CD4-positive, CD25-positive, alpha-beta regulatory T cell (primary cell): ENCODE results near the gene SEC11A. TPM values are rescaled to one million over a fixed set of nuclear protein-coding genes. Genes with fewer than 3 reads are reported as not detected.
"Not testable (repeated sequence)": the region's sequence is repeated elsewhere in the genome, so short reads cannot be mapped to it uniquely, and the experiment has no call there.

Source experiments
- ATAC-seq, 2 donors: fragments of 150-1000 bp; cut with Tn5 transposase; one replicate each; pipeline ENCODE4 v1.10.0; 2021; ENCODE audit warnings: low read depth in 2 of 2, moderate number of reproducible peaks in 2 of 2, moderate library complexity in 1 of 2
- DNase-seq, 3 donors: peaks; one replicate each; pipeline versions ENCODE4 v3.0.0 to v3.0.0-alpha.2; 2012 to 2022; ENCODE audit warnings: mixed read lengths in 1 of 3
- H3K27ac ChIP-seq: one replicate; pipeline ENCODE4 v1.7.0; 2013; ENCODE audit warnings: mild to moderate bottlenecking, low read length; ENCODE audit not compliant: insufficient read depth, poor library complexity, severe bottlenecking
- H3K27me3 ChIP-seq: one replicate; pipeline ENCODE4 v1.7.0; 2013; ENCODE audit warnings: low read length; ENCODE audit not compliant: control insufficient read depth, insufficient read depth
- H3K36me3 ChIP-seq: one replicate; pipeline ENCODE4 v1.7.0; 2013; ENCODE audit warnings: mild to moderate bottlenecking, low read length, moderate library complexity; ENCODE audit not compliant: control insufficient read depth, insufficient read depth
- H3K4me1 ChIP-seq: 2 replicates; pipeline ENCODE4 v1.7.0; 2013; ENCODE audit warnings: mild to moderate bottlenecking, low read length; ENCODE audit not compliant: insufficient read depth, control insufficient read depth, poor library complexity, severe bottlenecking
- H3K4me3 ChIP-seq: one replicate; pipeline ENCODE4 v1.7.0; 2013; ENCODE audit warnings: low read depth, mild to moderate bottlenecking, low read length, moderate library complexity
- H3K9me3 ChIP-seq, 2 experiments: 1 replicate in 1 of 2; 2 replicates in 1 of 2; pipeline ENCODE4 v1.7.0; 2013; ENCODE audit warnings: low read length in 2 of 2, mild to moderate bottlenecking in 1 of 2, moderate library complexity in 1 of 2; ENCODE audit not compliant: control insufficient read depth in 2 of 2
- H3K27ac Mint-ChIP-seq, 3 donors: one replicate each; pipeline ENCODE4 v1.8.0; 2020 to 2022; ENCODE audit warnings: mild to moderate bottlenecking in 3 of 3, mixed read lengths in 3 of 3, moderate library complexity in 2 of 3
- H3K27me3 Mint-ChIP-seq: one replicate; pipeline ENCODE4 v1.8.0; 2022; ENCODE audit warnings: mild to moderate bottlenecking, mixed read lengths
- H3K36me3 Mint-ChIP-seq: one replicate; pipeline ENCODE4 v1.8.0; 2020; ENCODE audit warnings: mixed read lengths
- H3K4me1 Mint-ChIP-seq, 4 donors: one replicate each; pipeline ENCODE4 v1.8.0; 2020 to 2022; ENCODE audit warnings: mixed read lengths in 4 of 4, mild to moderate bottlenecking in 1 of 4
- H3K4me3 Mint-ChIP-seq, 4 donors: one replicate each; pipeline ENCODE4 v1.8.0; 2020 to 2022; ENCODE audit warnings: mild to moderate bottlenecking in 4 of 4, mixed read lengths in 4 of 4, moderate library complexity in 3 of 4
- H3K9me3 Mint-ChIP-seq, 7 donors: one replicate each; pipeline ENCODE4 v1.8.0; 2020 to 2022; ENCODE audit warnings: mixed read lengths in 7 of 7, mild to moderate bottlenecking in 3 of 7, moderate library complexity in 2 of 7
- polyA plus RNA-seq, 4 donors: library from polyadenylated mRNA; unstranded; fragments of 300-500 nt; fragmentation: Illumina TruSeq; gene quantifications; one replicate each; pipeline ENCODE4 v1.2.3, GENCODE V29; 2021
- total RNA-seq: library from RNA; stranded (reverse); gene quantifications from one replicate; pipeline ENCODE4 v1.2.3, GENCODE V29; 2022

The SEC11A gene
- total and polyA plus RNA-seq, 5 donors from 2014 or later = 72.9 to 186 (median 163) TPM

DNA sequence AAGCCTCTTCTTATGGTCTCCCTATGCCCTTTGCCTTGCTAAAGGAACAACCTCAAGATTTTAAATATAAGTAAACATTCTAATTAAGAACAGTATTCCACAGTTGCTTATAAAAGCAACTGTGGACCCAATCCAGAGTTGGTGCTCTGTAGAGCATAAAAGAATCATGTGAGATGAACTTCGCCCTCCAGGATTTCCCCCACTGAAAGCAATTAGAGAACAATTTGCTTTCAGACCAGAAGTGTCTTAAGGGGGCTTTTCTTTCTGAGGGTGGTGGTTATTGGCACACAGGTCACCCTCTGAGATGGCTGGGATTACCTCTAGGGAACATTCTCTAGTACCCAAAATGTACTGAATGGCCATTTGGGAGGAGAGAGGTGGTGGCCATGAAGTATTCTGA, 43.1 kb upstream of the SEC11A start:
- Mint-ChIP-seq H3K27me3 (no peaks in the 10 kb centered on the region), H3K4me1 (peaks cover 9 to 29% (median 22%) of the 10 kb centered on the region in 4 donors), H3K4me3 (peak overlapping the region in 2 of 4 donors; percentile 31 to 58), H3K27ac (peak overlapping the region; percentile 3 to 67 (median 65)), H3K9me3 (no peaks in the 10 kb centered on the region), H3K36me3 (no peaks in the 10 kb centered on the region)
- no peaks in the 10 kb centered on the region for H3K36me3 ChIP-seq
- H3K4me1 ChIP-seq = peaks cover 66% of the 10 kb centered on the region
- ATAC-seq (no peak), DNase-seq (no peak)
- H3K9me3 ChIP-seq = no peaks in the 10 kb centered on the region
- no peak overlapping the region for H3K27ac ChIP-seq
- no peaks in the 10 kb centered on the region for H3K27me3 ChIP-seq
- H3K4me3 ChIP-seq = no peak overlapping the region

DNA sequence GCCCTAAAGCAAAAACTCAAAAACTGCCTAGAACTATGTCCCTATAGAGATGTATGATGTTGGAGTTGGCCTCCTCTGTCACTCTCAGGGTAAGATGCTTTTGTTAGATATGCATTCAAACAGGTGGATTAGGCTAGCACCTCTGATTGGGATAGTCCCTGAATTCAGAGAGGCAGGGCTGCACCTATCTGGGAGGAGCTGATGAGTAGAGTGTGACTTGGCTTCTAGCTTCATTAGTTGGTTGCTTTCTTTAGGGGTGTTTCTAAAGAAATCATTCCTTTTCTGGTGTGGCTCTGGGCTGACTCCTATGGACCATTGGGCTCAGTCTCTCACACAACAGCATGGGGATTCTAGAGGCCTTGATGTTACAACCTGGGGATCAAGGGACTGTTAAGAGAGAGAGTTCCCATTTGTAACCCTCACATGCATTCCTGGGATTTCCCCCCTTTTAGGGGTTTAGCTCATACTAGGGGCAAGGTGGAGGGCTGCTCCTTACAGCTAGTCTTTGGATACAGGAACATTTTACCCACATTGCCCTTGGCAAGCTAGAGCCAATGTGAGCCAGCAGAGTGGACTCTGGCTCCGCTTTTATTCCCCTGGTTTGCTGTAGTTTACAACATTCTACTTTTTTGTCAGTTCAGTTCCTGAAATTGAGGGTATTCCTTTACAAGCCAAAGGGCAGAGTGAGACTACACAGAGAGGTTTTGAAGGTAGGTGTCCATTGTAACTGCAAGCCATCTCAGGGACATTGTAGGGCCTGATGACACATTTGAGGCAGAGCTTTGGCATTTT, 40.0 kb upstream of the SEC11A start:
- Mint-ChIP-seq H3K9me3 (no peaks in the 10 kb centered on the region), H3K36me3 (peaks cover 8% of the 10 kb centered on the region), H3K4me1 (peaks cover 25 to 54% (median 42%) of the 10 kb centered on the region in 4 donors), H3K27me3 (no peaks in the 10 kb centered on the region), H3K27ac (peak overlapping the region; percentile 26 to 83 (median 54)), H3K4me3 (peak overlapping the region in 2 of 4 donors; percentile 47)
- H3K36me3 ChIP-seq = peaks cover 4% of the 10 kb centered on the region
- no peaks in the 10 kb centered on the region for H3K27me3 ChIP-seq
- ATAC-seq (no peak), DNase-seq (no peak)
- H3K4me3 ChIP-seq = no peak overlapping the region
- peaks cover 56% of the 10 kb centered on the region for H3K4me1 ChIP-seq
- H3K27ac ChIP-seq = no peak overlapping the region
- H3K9me3 ChIP-seq = no peaks in the 10 kb centered on the region

DNA sequence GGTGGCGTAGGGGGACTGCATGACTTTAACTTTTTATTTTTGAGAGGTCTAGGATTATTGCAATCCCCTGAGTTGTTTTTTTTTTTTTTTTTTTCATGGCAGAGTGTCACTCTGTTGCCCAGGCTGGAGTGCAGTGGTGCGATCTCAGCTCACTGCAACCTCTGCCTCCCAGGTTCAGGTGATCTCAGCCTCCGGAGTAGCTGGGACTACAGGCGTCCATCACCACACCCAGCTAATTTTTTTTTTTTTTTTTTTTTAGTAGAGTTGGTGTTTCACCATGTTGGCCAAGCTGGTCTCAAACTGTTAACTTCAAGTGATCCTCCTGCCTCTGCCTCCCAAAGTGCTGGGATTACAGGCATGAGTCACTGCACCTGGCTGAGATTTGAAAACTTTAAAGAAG, 39.0 kb upstream of the SEC11A start:
- not testable (repeated sequence) for H3K9me3 Mint-ChIP-seq, DNase-seq, H3K9me3 ChIP-seq, H3K27me3 Mint-ChIP-seq, H3K27me3 ChIP-seq, H3K27ac ChIP-seq, ATAC-seq, H3K36me3 ChIP-seq, H3K4me3 ChIP-seq, H3K36me3 Mint-ChIP-seq
- Mint-ChIP-seq H3K27ac (peak overlapping the region in 2 of 3 donors; percentile 23 to 90), H3K4me3 (peak overlapping the region in 2 of 4 donors; percentile 13 to 51), H3K4me1 (peaks cover 29 to 64% (median 50%) of the 10 kb centered on the region in 4 donors)
- H3K4me1 ChIP-seq = peaks cover 56% of the 10 kb centered on the region

GRCh38 chr15:84752700-84753099, 36.8 kb upstream of the SEC11A start:
- Histone ChIP-seq H3K9me3 (no peaks in the 10 kb centered on the region), H3K4me3 (no peak overlapping the region), H3K36me3 (peaks cover 4% of the 10 kb centered on the region), H3K27me3 (no peaks in the 10 kb centered on the region), H3K4me1 (peaks cover 47% of the 10 kb centered on the region), H3K27ac (no peak overlapping the region)
- Mint-ChIP-seq H3K4me3 (peak overlapping the region in 2 of 4 donors; percentile 5 to 81), H3K9me3 (no peaks in the 10 kb centered on the region), H3K27ac (peak overlapping the region; percentile 24 to 92 (median 70)), H3K36me3 (peaks cover 8% of the 10 kb centered on the region), H3K4me1 (peaks cover 25 to 73% (median 58%) of the 10 kb centered on the region in 4 donors), H3K27me3 (no peaks in the 10 kb centered on the region)
- no peak for DNase-seq
- ATAC-seq = no peak

DNA sequence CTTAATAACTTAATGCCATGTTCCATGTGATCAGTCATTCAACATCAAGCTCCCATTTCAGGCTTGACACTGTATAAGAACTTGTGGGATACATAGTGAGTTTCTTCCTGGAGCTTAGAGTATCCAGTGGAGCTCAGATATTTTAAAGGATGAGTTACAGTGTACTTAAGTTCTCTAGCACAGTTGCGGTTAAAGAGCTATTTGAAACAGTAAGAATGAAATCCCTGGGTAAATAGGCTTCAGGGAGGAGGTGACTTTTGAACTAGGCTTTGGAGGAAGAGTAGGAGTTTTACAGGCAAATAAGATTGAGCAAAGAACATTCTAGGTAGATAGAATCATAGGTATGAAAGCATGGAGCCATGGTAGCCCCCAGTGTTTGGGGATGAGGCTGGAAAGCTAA, 36.3 kb upstream of the SEC11A start:
- Histone ChIP-seq H3K36me3 (peaks cover 4% of the 10 kb centered on the region), H3K9me3 (no peaks in the 10 kb centered on the region), H3K4me1 (peaks cover 51% of the 10 kb centered on the region), H3K4me3 (peak overlapping the region; percentile 21), H3K27me3 (no peaks in the 10 kb centered on the region), H3K27ac (no peak overlapping the region)
- ATAC-seq = no peak
- Mint-ChIP-seq H3K27me3 (no peaks in the 10 kb centered on the region), H3K4me1 (peaks cover 28 to 77% (median 60%) of the 10 kb centered on the region in 4 donors), H3K27ac (peak overlapping the region; percentile 24 to 92 (median 70)), H3K4me3 (peak overlapping the region in 3 of 4 donors; percentile 5 to 81 (median 35)), H3K9me3 (no peaks in the 10 kb centered on the region), H3K36me3 (peaks cover 8% of the 10 kb centered on the region)
- DNase-seq = no peak

DNA sequence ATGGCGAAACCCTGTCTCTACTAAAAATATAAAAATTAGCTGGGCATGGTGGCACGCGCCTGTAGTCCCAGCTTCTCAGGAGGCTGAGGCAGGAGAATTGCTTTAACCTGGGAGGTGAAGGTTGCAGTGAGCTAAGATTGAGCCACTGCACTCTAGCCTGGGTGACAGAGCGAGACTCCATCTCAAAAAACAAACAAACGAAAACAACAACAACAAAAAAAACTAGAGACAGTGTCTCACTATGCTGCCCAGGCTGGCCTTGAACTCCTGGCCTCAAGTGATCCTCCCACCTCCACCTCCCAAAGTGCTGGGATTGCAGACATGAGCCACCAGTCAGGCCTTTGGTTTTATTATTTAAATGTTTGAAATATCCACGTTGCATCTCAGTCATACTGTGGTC, 35.8 kb upstream of the SEC11A start:
- peaks cover 56% of the 10 kb centered on the region for H3K4me1 ChIP-seq
- Mint-ChIP-seq H3K4me3 (peak overlapping the region in 2 of 4 donors; percentile 35 to 81), H3K27ac (peak overlapping the region in 1 of 3 donors; percentile 24), H3K4me1 (peaks cover 30 to 76% (median 61%) of the 10 kb centered on the region in 4 donors)
- not testable (repeated sequence) for H3K4me3 ChIP-seq, H3K36me3 ChIP-seq, ATAC-seq, H3K27me3 ChIP-seq, H3K9me3 ChIP-seq, H3K27ac ChIP-seq, DNase-seq, H3K27me3 Mint-ChIP-seq, H3K36me3 Mint-ChIP-seq, H3K9me3 Mint-ChIP-seq

GRCh38 chr15:84750583-84751092, 34.7 kb upstream of the SEC11A start:
- peaks cover 8% of the 10 kb centered on the region for H3K36me3 Mint-ChIP-seq
- peak overlapping the region; percentile 57 for H3K27ac ChIP-seq
- H3K36me3 ChIP-seq = peaks cover 4% of the 10 kb centered on the region
- H3K27me3 ChIP-seq = no peaks in the 10 kb centered on the region
- no peaks in the 10 kb centered on the region for H3K27me3 Mint-ChIP-seq
- ATAC-seq = no peak
- peaks cover 30 to 76% (median 59%) of the 10 kb centered on the region in 4 donors for H3K4me1 Mint-ChIP-seq
- peak overlapping the region; percentile 63 for H3K4me3 ChIP-seq
- H3K9me3 ChIP-seq = no peaks in the 10 kb centered on the region
- H3K9me3 Mint-ChIP-seq = no peaks in the 10 kb centered on the region
- H3K27ac Mint-ChIP-seq = peak overlapping the region; percentile 59 to 94 (median 88)
- peak overlapping the region; percentile 92 to 97 (median 95) for H3K4me3 Mint-ChIP-seq
- peaks cover 61% of the 10 kb centered on the region for H3K4me1 ChIP-seq
- peak in 1 of 3 donors; percentile 25 for DNase-seq
